Glomerular endothelial cell (primary cell): ENCODE data around the gene C16orf87. TPM values are rescaled to one million over a fixed set of nuclear protein-coding genes. Genes with fewer than 3 reads are reported as not detected.
A peak's percentile ranks its signal among the peaks of the same experiment; 100 is the strongest.
"Not testable (repeated sequence)": the region's sequence is repeated elsewhere in the genome, so short reads cannot be mapped to it uniquely, and the experiment has no call there.

Experiments used
- DNase-seq: peaks from one replicate; pipeline ENCODE4 v3.0.0-alpha.2; 2011; ENCODE audit warnings: low read depth, low spot score; ENCODE audit errors: extremely low read depth
- total RNA-seq: library from RNA; depleted of rRNA; stranded (reverse); fragments of >200 nt; gene quantifications from 2 replicates; pipeline ENCODE4 v1.2.3, GENCODE V29; 2015

C16orf87 gene, protein sequence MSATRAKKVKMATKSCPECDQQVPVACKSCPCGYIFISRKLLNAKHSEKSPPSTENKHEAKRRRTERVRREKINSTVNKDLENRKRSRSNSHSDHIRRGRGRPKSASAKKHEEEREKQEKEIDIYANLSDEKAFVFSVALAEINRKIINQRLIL
- total RNA-seq = 6.8 and 7.7 TPM in 2 replicates

DNA sequence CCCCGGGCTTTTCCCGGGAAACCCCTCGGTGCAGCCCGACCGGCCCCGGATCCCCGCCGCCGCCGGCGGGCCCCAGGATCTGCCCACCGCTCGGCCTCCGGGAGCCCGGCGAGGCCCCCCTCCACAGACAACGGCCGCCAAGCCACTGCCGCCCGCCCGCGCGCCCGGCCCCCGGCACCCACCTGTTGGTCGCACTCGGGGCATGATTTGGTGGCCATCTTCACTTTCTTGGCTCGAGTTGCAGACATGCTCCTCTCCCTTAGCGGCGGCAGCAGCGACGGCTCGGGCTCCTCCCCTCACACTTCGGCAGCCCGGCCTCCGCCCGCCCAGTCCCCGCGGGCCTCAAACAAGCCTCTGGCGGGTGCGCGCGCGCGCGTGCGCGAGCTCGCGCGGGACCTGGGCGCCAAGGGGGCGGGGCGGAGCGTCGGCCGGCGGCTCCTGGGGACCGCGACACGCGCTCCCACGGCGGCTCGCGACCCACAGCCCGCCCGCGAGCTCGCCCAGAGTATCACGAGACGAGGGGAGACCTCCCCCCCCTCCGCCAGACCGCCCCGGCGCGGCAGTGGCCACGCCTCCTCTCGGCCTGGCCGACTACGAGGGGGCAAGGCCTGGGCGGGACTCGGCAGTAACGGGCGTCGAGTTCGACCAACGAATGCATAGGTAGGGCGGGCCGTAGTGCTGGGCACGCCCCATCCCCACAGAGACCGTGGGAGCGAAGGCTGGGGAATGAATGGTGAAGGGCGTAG is at the start of gene C16orf87:
Gene C16orf87 (minus strand): TSS at position 279 of the 746 bp plus-strand sequence. CDS start 31 bp downstream, at position 248.
- no peak for DNase-seq

DNA sequence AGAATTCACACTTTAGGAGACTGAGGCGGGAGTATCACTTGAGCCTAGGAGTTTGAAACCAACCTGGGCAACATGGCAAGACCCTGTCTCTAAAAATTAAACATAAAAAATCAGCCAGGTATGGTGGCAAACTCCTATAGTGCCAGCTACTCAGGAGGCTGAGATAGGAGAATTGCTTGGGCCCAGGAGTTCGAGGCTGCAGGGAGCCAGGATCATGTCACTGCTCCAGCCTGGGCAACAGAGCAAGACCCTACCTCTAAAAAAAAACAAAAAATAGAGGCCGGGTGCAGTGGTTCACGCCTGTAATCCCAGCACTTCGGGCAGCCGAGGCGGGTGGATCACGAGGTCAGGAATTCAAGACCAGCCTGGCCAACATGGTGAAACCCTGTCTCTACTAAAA is 44.3 kb upstream of the C16orf87 start:
- DNase-seq = no peak

DNA sequence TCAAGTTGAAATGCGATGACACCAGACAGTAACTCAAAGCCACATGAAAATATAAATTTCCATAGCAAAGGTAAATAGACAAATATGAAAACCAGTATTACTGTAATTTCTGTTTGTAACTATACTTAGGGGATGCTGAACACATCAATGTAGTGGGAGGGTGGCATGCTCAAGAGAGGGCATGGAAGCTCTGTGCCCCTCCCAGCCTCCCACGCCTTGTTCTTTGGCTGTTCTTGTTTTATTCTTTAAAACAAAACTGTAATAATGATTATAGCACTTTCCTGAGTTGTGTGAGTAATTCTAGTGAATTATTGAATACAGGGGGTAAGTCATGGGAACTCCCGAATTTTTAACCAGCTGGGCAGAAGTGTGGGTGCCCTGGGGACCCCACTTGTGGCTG is 42.2 kb upstream of the C16orf87 start:
- DNase-seq = no peak

DNA sequence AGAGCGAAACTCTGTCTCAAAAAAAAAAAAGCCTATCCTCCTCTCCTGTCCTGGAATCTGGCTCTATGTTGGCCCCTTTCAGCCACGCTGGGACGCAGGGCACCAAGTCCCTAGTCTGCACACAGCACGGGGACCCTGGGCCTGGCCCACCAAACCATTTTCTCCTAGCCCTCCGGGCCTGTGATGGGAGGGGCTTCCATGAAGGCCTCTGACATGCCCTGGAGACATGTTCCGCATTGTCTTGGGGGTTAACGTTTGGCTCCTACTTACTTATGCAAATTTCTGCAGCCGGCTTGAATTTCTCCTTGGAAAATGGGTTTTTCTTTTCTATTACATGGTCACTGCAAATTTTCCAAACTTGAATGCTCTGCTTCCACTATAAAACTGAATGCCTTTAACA is 40.6 kb upstream of the C16orf87 start:
- DNase-seq = no peak

DNA sequence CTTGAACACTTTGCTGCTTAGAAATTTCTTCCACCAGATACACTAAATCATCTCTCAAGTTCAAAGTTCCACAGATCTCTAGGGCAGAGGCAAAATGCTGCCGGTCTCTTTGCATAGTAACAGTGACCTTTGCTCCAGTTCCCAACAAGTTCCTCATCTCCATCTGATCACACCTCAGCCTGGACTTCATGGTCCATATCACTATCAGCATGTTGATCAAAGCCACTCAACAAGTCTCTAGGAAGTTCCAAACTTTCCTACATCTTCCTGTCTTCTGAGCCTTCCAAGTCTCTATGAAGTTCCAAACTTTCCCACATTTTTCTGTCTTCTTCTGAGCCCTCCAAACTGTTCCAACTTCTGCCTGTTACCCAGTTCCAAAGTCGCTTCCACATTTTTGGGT is 37.9 kb upstream of the C16orf87 start:
- DNase-seq = not testable (repeated sequence)

DNA sequence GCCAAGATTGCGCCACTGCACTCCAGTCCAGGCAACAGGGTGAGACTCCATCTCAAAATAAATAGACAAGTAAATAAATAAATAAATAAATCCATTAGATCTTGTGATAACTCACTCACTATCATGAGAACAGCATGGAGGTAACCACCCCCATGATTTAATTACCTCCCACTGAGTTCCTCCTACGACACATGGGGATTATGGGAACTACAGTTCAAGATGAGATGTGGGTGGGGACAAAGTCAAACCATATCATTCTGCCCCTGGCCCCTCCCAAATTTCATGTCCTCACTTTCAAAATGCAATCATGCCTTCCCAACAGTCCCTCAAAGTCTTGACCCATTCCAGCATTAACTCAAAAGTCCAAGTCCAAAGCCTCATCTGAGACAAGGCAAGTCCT is 36.5 kb upstream of the C16orf87 start:
- DNase-seq = not testable (repeated sequence)

DNA sequence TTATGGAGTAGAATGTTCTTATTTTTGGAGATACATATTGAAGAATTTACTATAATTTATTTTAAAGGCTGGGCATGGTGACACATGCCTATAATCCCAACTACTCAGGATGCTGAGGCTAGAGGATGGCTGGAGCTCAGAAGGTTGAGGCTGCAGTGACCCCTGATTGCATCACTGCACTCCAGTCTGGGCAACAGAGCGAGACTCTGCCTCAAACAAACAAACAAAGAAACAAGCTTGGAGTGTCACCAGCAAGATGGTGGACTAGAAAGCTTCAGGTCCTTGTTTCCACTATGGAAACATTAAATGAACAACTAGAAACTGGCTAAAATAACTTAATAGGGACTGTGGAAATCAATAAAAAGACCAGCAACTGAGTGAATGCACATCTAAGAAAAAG is 35.3 kb upstream of the C16orf87 start:
- no peak for DNase-seq

DNA sequence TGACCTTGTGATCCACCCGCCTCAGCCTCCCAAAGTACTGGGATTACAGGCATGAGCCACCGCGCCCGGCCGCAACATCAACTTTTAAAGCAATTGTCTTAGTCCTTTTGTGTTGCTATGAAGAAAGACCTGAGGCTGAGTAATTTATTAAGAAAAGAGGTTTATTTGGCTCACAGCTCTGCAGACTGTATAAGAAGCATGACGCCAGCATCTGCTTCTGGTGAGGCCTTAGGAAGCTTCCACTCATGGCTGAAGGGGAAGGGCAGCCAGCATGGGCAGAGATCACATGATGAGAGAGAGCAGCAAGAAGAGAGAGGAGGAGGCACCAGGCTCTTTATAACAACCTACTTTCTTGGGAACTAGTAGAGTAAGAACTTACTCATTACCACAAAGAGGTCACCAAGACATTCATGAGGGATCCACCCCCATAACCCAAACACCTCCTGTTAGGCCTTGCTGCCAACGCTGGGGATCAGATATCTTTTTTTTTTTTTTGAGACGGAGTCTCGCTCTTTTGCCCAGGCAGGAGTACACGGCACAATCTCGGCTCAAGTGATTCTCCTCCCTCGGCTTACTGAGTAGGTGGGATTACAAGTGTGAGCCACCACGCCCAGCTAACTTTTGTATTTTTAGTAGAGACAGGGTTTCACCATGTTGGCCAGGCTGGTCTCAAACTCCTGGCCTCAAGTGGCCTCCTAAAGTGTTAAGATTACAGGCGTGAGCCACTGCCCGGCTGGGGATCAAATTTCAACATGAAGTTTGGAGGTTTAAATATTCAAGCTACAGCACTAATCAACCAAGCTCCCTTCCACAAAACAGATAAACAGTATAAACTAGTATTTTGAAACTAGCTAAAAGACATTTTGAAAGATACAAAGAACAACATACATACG is 31.8 kb upstream of the C16orf87 start:
- no peak for DNase-seq

DNA sequence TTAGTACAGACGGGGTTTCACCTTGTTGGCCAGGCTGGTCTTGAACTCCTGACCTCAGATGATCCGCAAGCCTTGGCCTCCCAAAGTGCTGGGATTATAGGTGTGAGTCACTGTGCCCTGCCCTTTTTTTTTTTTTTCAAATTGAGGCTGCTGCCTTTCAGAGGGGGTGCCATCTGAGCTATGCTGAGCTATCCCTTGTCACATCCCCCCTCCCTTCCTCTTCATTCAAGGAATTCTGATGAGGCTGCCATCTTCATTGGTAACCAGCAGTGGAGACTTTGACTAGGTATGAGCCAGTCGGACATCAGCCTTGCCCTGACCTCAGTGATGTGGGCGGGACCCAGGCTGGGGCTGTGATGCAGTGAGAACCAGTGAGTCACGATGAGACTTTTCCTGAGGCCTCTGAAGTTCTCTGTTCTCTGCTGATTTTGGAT is 28.8 kb upstream of the C16orf87 start:
- DNase-seq = peak; percentile 50

DNA sequence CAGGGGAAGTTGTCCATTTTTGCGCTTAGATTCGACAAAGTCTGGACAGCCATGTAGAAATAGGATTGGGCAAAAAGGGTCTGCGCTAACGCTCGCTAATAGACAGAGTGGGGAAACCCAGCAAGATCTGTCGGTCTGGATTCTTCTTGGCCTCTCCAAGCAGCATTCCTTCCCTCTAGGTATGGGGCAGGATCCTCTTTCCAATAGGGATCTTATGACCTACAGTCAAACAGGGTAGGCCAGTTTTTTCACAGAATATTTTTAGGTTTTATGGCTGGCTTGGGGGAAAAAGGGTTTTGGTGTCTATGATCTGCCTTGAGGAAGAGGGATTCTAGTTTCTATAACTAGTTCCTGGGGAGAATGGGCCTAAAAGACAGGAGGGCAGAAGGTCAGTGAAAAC is 27.2 kb upstream of the C16orf87 start:
- DNase-seq = no peak

DNA sequence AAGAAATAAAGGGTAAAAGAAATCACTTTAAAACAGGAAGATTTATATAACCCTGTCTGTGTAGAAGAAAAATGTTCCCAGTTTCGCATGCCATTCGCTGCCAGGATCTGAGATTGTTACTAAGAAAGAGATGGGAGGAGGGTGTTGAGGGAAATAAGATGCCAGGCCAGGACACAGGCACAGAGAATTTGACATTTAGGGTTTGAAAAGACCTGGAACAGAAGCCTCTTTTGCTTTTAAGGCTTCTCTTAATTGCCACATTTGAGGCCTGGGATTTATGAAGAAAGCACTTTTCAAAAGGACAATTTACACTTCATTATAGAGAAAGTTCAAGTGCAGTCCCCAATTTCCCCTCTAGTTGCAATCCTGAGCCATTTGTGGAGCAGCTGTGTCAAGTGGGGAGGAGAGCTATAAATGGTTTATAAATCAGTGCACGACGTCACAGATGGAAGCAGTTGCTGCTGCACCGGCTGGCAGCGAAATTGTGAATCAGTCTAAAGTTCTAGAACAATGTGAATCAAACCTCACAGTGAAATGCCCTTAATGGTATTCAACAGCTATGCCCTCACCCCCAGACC is 26.5 kb upstream of the C16orf87 start:
- DNase-seq = no peak

DNA sequence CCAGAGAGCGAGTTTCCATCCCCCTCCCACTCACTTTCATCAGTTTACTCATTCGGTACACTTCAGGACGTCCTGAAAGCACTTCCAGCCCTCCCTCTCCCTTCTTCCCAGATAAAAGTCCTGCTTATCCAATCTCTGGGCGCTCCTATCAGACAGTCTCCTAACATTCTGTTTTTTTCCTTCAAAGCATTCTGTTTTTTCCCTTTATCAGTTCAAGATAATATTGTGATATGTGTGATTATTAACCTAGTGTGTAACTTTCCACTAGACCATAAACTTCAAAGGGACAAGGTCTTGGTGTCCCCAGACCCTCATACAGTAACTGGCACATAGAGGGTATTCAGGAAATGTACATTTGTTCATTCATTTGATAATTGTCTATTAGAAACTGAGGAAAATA is 24.4 kb upstream of the C16orf87 start:
- no peak for DNase-seq

DNA sequence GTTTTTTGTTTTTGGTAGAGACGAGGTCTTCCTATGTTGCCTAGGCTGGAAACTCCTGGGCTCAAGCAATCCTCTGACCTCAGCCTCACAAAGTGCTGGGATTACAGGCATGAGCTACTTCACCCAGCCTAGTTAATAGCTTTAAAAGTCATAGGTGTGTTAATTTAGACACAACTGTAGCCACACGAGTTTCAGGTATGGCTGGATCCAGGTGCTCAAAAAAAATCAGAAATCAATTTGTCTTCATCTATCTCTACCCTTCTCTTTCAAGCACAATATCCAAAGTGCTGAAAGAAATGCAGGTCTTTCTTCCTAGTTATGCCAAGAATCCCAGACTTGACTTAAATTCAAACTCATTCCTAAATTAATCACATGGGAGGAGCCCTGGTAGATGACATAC is 23.9 kb upstream of the C16orf87 start:
- no peak for DNase-seq

DNA sequence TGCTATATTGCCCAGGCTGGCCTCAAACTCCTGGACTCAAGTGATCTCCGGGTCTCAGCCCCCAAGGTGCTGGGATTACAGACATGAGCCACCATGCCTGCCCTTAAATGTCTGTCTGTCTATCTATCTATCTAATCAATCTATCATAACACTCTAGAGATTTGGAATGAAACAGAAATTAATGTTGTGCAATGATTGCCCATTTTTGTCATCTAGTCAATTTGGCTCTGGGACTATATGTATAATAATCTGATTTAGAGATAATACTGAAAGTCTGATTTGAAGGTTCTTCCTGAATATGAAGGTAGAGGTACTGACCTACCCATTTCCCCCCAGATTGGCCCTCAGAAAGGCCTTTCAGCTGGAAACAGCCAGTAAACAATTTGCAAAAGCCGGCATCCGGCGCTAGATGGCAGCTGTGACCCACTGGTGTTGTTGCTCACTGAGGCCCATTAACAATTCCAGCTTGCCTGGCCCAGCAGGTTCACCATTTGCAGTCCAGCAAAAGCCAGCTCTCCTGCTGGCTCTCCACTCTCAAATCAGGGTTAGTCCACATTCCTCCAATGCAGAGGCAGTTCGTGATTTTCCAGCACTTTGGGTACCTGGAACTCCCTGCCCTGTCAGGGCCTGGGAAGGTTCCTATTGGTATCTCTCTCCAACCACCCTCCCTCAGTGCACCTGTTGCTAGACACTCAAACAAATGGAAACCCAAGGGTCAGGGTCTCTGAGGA is 22.9 kb upstream of the C16orf87 start:
- DNase-seq = no peak

DNA sequence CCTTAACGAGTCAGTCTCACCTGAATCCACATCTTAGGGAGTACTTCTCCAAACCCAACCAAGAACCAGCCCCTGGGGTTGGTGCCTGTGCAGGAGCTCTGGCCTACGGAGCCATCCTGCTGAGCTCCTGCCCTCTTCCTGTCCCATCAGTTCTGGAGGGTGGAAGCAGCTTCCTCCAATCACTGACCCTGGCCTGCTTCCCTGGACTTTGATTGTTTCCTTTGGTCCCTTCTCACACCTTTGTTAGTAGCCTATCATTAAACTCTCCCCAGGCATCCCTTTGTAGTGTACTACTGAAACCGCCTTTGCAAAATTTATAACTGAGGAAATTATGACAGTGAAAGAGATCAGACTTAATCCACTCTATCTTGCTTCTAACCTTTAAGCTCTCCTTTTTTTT is 21.1 kb upstream of the C16orf87 start:
- no peak for DNase-seq

DNA sequence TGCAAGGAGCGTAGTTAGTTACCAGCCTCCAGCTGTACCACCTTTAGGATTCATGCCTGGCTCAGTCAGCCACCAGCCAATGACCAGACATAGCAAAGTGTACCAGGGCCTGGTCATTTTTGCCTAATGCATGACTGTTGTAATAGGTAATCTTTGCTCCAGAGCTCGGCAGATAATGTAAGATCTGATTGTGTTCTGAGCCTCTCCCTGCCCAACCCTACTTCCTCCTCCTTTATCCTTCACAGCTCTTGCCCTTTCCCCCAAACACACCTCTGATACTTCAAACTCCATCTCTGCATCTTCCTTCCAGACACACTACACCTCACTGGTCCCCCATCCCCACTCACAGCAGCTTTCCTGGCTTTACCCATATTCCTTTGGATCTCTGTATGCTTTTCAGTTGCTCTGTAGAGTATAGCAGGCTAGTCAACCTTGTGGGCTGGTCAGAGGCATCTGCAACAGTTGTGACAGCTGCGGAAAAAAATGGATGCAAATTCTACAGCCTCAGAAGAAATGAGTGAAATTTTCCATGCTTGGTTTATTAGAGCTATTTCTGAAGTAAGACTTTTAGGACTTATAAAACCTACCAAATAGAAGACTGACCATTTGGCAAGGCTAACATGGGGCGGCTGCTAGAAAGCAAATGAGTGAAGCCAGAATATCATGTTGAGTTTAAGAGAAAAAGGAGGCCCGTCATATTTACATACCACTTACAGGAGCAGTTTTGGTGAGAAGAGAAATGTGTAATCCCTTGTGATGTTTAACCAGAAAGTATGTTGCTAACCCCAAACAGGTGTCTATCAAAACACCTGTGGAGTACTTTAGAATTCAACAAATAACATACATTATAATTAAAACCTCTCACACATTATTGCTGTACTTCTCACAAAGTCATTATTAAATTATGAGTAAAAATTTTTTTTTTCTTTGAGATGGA is 19.9 kb upstream of the C16orf87 start:
- DNase-seq = no peak

DNA sequence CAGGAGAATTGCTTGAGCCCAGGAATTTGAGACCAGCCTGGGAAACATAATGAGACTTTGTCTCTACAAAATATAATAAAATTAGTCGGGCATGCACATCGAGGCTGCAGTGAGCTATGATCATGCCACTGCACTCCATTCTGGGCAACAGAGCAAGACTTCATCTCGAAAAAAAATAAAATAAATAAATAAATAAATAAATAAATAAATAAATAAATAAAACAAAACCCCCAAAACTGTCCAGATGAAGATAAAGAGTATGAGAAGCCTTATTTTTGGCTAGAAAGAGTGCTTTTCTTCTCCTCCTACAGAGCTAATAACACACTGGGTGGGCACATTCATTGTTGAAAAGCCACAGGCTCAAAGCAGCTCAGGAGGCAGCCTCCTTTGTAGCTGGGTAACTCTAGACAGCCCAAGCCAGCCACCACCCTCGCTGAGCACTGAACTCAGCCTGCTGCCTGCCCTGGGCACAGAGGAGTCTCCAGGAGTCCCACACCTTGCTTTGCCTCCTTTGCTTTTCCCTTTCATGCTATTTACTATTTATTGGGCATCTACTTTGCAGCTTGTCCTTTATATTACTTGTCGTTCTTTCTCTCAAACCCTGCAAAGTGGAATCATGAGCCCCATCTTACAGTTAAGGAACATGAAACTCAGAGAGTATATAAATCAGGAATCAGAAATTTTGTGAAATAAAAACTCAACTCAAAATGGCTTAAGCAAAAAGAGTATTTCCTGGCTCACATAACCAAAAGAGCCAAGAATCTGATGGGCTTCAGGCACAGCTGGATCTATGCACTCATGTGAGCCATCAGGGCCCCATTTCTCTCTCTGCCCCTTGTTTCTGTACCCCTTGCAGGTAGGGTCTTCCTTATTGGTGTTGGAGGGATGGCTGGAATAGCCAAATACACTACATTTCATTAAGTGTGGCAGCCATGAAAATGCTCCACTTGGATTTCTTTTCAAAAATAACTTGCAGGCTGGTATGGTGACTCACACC is 18.1 kb upstream of the C16orf87 start:
- no peak for DNase-seq

DNA sequence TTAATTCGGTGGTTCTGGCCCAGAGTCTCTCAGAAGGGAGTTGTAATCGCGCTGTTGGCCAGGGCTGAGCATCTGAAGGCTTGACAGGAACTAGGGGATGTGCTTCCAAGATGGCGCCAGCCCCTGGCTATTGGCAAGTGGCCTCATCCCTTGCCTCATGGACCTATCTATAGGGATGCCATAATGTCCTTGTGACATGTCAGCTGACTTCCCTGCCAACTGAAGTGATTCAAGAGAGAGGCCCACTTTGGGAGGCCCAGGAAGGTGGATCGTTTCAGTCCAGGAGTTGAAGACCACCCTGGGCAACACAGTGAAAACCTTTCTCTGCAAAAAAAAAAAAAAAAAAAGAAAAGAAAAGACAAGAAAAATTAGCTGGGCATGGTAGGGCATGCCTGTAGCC is 15.0 kb upstream of the C16orf87 start:
- no peak for DNase-seq
